ENCODE measurements around the gene TARDBP. TPM values are rescaled to one million over a fixed set of nuclear protein-coding genes. Genes with fewer than 3 reads are reported as not detected.
"Not testable (repeated sequence)": the region's sequence is repeated elsewhere in the genome, so short reads cannot be mapped to it uniquely, and the experiment has no call there.

TARDBP gene
- total and polyA plus RNA-seq, 9 of the 15 experiments (the other 6 are each of a cell fraction or from before 2014, with no cell fraction given), result 122 to 515 (median 243) TPM

- DNase-seq (ENCODE audit: extremely low read depth in 1 of 4, low spot score in 3 of 4); H2AFZ ChIP-seq (ENCODE audit: low read depth, low read length); ATAC-seq; H3K9me3 ChIP-seq (replicated peaks; ENCODE audit: control insufficient read depth, insufficient read depth, low read depth, low read length); H3K79me2 ChIP-seq (ENCODE audit: control insufficient read depth, insufficient read depth, low read length); H3K4me2 ChIP-seq (ENCODE audit: insufficient read depth, low read length); FAIRE-seq; in situ Hi-C loops (cut with MboI); BruUV-seq (replicated peaks); H3K4me3 ChIP-seq; H4K20me1 ChIP-seq (replicated peaks; ENCODE audit: control insufficient read depth, insufficient read depth, low read length); H3K27ac ChIP-seq (ENCODE audit: extremely low read depth, low read depth, low read length); H3K36me3 ChIP-seq (ENCODE audit: control insufficient read depth, insufficient read depth, low read length); H3K4me1 ChIP-seq (replicated peaks in 1 of 2; ENCODE audit: control insufficient read depth in 2 of 2, insufficient read depth in 2 of 2, low read length in 2 of 2); H3K9ac ChIP-seq (ENCODE audit: insufficient read depth in 1 of 2, low read depth in 2 of 2, low read length in 2 of 2); H3K9me1 ChIP-seq (ENCODE audit: control insufficient read depth, insufficient read depth, low read length): not testable (repeated sequence)
- WGBS (ENCODE audit: insufficient coverage, low coverage, missing lambda C conversion rate), result 28% methylated on average over 18 of the region's 18 CpGs
- TF ChIP-seq ATF7 (IDR thresholded peaks at IDR 0.05) (peak; percentile 13; the same call in 1 of the 2 replicates), MAFG (tag; conservative IDR thresholded peaks at IDR 0.05) (peak; percentile 69), ZNF316 (IDR thresholded peaks at IDR 0.05) (peak; percentile 89), MAFK (IDR thresholded peaks at IDR 0.05; ENCODE audit: low read length) (0 out of 2 replicates have a peak, but pooled peaks have one; percentile 21), C11orf30 (IDR thresholded peaks at IDR 0.05; ENCODE audit: low read depth) (peak; percentile 76), LCOR (CRISPR knock-in tag; IDR thresholded peaks at IDR 0.05) (0 out of 2 replicates have a peak, but pooled peaks have one; percentile 61), KLF13 (tag; IDR thresholded peaks at IDR 0.05; ENCODE audit: borderline replicate concordance, low read depth) (0 out of 2 replicates have a peak, but pooled peaks have one; percentile 9), KDM1A (IDR thresholded peaks at IDR 0.05) (0 out of 4 replicates have a peak, but pooled peaks of 1 of the 2 experiments have one; percentile 24)
- TF ChIP-seq, protein P1, sequence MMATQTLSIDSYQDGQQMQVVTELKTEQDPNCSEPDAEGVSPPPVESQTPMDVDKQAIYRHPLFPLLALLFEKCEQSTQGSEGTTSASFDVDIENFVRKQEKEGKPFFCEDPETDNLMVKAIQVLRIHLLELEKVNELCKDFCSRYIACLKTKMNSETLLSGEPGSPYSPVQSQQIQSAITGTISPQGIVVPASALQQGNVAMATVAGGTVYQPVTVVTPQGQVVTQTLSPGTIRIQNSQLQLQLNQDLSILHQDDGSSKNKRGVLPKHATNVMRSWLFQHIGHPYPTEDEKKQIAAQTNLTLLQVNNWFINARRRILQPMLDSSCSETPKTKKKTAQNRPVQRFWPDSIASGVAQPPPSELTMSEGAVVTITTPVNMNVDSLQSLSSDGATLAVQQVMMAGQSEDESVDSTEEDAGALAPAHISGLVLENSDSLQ (IDR thresholded peaks at IDR 0.05), result peak; percentile 46; the same call in 1 of the 2 replicates
- CTCF ChIA-PET (ENCODE audit: low intra/inter-chr PET ratio), result interaction anchor here (0.7 to 2.6 kb wide), 5 partner anchors 23 to 608 kb away, joined by 3 to 20 read pairs (median 6); no protein-coding TSS in a partner anchor
- POLR2A ChIA-PET, result interaction anchor here (0.6 to 2.0 kb wide), 16 partner anchors 9 to 737 kb away, joined by 3 to 6 read pairs (median 4); partner anchors contain the start of genes EXOSC10, FBXO6, MASP2 and TARDBP
- intact Hi-C loops (cut with micrococcal nuclease), result loop anchor here (1.0 to 10.0 kb wide), 5 partner anchors 195 to 688 kb away; no protein-coding TSS in a partner anchor
- H3K27me3 ChIP-seq (ENCODE audit: control insufficient read depth in 2 of 2, insufficient read depth in 2 of 2, low read length in 2 of 2), result peaks cover 8 to 20% of the 10 kb centered on the region in 2 experiments
Measured at GRCh38 chr1:11037019-11037739, 24.7 kb downstream of the TARDBP start.

All from K562 (cell line).